Peyer's patch (tissue), 4 donors: ENCODE results near the gene LRRC51.

Experiments used
- POLR2A ChIP-seq, 2 donors: fragments of 450-650 bp; IDR thresholded peaks; one replicate each; pipeline ENCODE4 v1.5.1; 2017; ENCODE audit warnings: antibody characterized with exemption in 2 of 2, mild to moderate bottlenecking in 2 of 2, moderate library complexity in 2 of 2
- TF ChIP-seq, protein P1 (sequence below), 6 experiments: fragments of 450-650 bp in 4 of 6; fragments of 200-600 bp in 2 of 6; sonication (generic) in 1 of 6; IDR thresholded peaks; one replicate each; pipeline ENCODE4 v1.5.1; 2017 to 2019; ENCODE audit warnings: antibody characterized with exemption in 6 of 6, mild to moderate bottlenecking in 3 of 6, moderate library complexity in 1 of 6

DNA sequence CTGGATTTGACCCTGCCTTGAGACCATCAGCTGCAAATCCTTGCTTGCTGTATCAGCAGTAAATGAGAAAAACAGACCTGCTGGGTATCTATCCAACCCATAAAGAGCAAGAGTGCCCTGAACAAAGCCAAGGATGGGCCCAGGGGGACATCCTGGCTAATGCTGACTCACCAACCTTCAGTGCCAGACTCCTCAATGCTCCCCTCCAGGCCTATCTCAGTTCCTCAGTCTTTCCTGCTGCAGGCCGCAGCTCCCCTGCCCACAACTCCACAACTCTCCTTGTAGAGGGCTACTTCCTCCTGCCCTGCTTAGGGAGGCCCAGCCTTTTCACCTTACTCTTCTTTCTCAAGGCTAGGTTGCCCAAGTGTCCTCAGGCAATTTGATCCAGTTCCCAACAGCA is 19.8 kb downstream of the LRRC51 start:
- TF ChIP-seq, protein P1, sequence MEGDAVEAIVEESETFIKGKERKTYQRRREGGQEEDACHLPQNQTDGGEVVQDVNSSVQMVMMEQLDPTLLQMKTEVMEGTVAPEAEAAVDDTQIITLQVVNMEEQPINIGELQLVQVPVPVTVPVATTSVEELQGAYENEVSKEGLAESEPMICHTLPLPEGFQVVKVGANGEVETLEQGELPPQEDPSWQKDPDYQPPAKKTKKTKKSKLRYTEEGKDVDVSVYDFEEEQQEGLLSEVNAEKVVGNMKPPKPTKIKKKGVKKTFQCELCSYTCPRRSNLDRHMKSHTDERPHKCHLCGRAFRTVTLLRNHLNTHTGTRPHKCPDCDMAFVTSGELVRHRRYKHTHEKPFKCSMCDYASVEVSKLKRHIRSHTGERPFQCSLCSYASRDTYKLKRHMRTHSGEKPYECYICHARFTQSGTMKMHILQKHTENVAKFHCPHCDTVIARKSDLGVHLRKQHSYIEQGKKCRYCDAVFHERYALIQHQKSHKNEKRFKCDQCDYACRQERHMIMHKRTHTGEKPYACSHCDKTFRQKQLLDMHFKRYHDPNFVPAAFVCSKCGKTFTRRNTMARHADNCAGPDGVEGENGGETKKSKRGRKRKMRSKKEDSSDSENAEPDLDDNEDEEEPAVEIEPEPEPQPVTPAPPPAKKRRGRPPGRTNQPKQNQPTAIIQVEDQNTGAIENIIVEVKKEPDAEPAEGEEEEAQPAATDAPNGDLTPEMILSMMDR (IDR thresholded peaks at IDR 0.05) = no peak
- TF ChIP-seq POLR2A (IDR thresholded peaks at IDR 0.05) = no peak
